Fibroblast of mammary gland (primary cell): ENCODE measurements around the gene ITGA7.
A peak's percentile ranks its signal among the peaks of the same experiment; 100 is the strongest.

Source experiments
- DNase-seq: peaks from one replicate; pipeline ENCODE4 v3.0.0-alpha.2; 2010; ENCODE audit warnings: low read depth
- H3K4me3 ChIP-seq: 2 replicates; pipeline ENCODE4 v1.5.1; 2011; ENCODE audit warnings: low read depth, mild to moderate bottlenecking, low read length, moderate library complexity; ENCODE audit not compliant: control insufficient read depth
- CTCF ChIP-seq: conservative IDR thresholded peaks from 2 replicates; pipeline ENCODE4 v1.5.1; 2011; ENCODE audit warnings: low read depth, low read length, inconsistent platforms; ENCODE audit not compliant: control insufficient read depth, insufficient read depth

ITGA7 gene

DNA sequence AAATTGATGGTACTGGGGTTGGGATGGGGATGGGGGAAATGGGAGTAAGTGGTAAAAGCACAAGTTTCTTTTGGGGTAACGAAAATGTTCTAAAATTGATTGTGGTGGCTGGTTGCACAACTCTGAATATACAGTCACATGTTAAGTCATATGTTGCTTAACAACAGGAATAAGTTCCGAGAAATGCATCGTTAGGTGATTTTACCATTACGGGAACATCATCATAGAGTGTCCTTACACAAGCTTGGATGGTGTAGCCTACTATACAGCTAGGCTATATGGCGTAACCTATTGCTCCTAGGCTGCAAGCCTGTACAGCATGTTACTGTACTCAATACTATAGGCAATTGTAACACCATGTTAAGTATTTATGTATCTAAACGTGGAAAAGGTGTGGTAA, 31.0 kb downstream of the ITGA7 start:
- TF ChIP-seq CTCF = no peak
- DNase-seq = peak; percentile 37

DNA sequence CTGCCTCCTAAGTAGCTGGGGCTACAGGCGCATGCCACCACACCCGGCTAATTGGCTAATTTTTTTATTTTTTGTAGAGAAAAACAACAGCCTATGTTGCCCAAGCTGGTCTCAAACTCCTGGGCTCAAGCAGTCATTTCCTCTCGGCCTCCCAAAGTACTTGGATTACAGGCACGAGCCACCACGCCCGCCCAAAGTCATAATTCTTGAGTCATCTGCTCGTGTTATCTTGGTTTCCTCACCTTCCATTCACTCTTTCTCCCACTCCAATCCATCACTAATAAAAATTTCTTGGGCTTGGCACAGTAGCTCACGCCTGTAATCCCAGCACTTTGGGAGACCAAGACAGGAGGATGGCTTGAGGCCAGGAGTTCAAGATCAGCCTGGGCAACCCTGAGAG, 32.0 kb downstream of the ITGA7 start:
- DNase-seq = no peak
- no peak for TF ChIP-seq CTCF
- no peak overlapping the region for H3K4me3 ChIP-seq

More for the DNA sequence above, 31.0 kb downstream of the ITGA7 start:
- no peak overlapping the region for H3K4me3 ChIP-seq

DNA sequence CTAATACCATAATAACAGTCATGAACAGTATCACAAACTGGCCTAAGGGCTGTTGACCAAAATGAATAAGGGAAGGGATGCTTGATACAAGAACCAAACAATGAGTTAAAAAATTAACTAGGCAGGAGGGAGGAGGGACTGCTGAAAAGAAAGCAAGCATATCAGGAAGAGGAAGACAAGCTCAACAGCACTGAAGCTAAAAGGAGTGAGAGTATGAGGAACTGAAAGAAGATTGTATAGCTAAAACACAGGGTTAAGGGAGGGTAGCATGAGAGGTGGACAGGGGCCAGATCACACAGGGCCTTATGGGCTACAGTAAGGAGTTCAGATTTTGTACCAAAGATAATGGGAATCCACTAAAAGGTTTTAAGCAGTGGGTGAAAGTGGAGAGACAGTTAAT, 34.1 kb downstream of the ITGA7 start:
- no peak for TF ChIP-seq CTCF
- no peak for DNase-seq
- no peak overlapping the region for H3K4me3 ChIP-seq

GRCh38 chr12:55671746-55672145, 36.0 kb downstream of the ITGA7 start:
- DNase-seq = no peak
- no peak for TF ChIP-seq CTCF
- no peak overlapping the region for H3K4me3 ChIP-seq

GRCh38 chr12:55670276-55670675, 37.4 kb downstream of the ITGA7 start:
- DNase-seq = no peak
- no peak for TF ChIP-seq CTCF
- H3K4me3 ChIP-seq = no peak overlapping the region

- TF ChIP-seq CTCF = no peak
- no peak overlapping the region for H3K4me3 ChIP-seq
Measured at GRCh38 chr12:55666508-55666907, 41.2 kb downstream of the ITGA7 start.

GRCh38 chr12:55664826-55665225, 42.9 kb downstream of the ITGA7 start:
- DNase-seq = no peak
- no peak overlapping the region for H3K4me3 ChIP-seq
- TF ChIP-seq CTCF = no peak

More at GRCh38 chr12:55666508-55666907, 41.2 kb downstream of the ITGA7 start:
- no peak for DNase-seq
